AG04450 (cell line): ENCODE data around the gene TCF15. TPM values are rescaled to one million over a fixed set of nuclear protein-coding genes. Genes with fewer than 3 reads are reported as not detected.

ENCODE experiments used
- CTCF ChIA-PET: fragments of 300-600, 350-600 bp; formaldehyde crosslinking; extraction: SDS; loops from one replicate; lab custom pipeline; 2022; ENCODE audit warnings: antibody characterized with exemption, inconsistent platforms; lab: Charles Lee
- POLR2A ChIA-PET: fragments of 350-600 bp; formaldehyde crosslinking; extraction: SDS; loops from one replicate; lab custom pipeline; 2021; ENCODE audit warnings: antibody characterized with exemption, inconsistent platforms; lab: Yijun Ruan, JAX
- DNase-seq: peaks from one replicate; pipeline ENCODE4 v3.0.0-alpha.2; 2011; ENCODE audit warnings: low read depth, low spot score
- H3K27ac ChIP-seq: one replicate; pipeline ENCODE4 v1.5.1; 2012; ENCODE audit warnings: low read depth, low read length, control low read depth
- H3K27me3 ChIP-seq: one replicate; pipeline ENCODE4 v1.6.0; 2012; ENCODE audit warnings: low read length; ENCODE audit not compliant: control insufficient read depth, insufficient read depth
- H3K4me3 ChIP-seq: 2 replicates; pipeline ENCODE4 v1.5.1; 2011; ENCODE audit warnings: mild to moderate bottlenecking, low read depth, low read length, control low read depth
- H3K9me3 ChIP-seq: 2 replicates; pipeline ENCODE4 v1.5.1; 2012; ENCODE audit warnings: low read length; ENCODE audit not compliant: control insufficient read depth, insufficient read depth
- CTCF ChIP-seq: IDR thresholded peaks from 2 replicates; pipeline ENCODE4 v1.5.1; 2011; ENCODE audit warnings: low read depth, low read length, control low read depth, inconsistent platforms
- polyA plus RNA-seq: library from polyadenylated mRNA; depleted of rRNA; stranded (reverse); fragments of >200 nt; gene quantifications from 2 replicates; pipeline ENCODE4 v1.2.3, GENCODE V29; 2011

Gene TCF15
- polyA plus RNA-seq, 1 experiment: not detected

- no peaks in the 10 kb centered on the region for H3K9me3 ChIP-seq
- no peak for DNase-seq
- ChIA-PET CTCF (interaction anchor here (1.0 to 4.8 kb wide), 2 partner anchors 14 to 70 kb away, joined by 3 to 20 read pairs; no protein-coding TSS in a partner anchor), POLR2A (no interaction called here)
- peaks cover 24% of the 10 kb centered on the region for H3K27me3 ChIP-seq
- H3K27ac ChIP-seq: no peak overlapping the region
- no peak for TF ChIP-seq CTCF
- H3K4me3 ChIP-seq: no peak overlapping the region
Measured at GRCh38 chr20:575230-575629, 34.9 kb downstream of the TCF15 start.

- CTCF ChIA-PET: interaction anchor here (4.8 kb wide), 1 partner anchor 13 kb away, joined by 20 read pairs; no protein-coding TSS in a partner anchor
- TF ChIP-seq CTCF: no peak
- DNase-seq: no peak
- no peak overlapping the region for H3K4me3 ChIP-seq
- POLR2A ChIA-PET: no interaction called here
- H3K9me3 ChIP-seq: no peaks in the 10 kb centered on the region
- no peak overlapping the region for H3K27ac ChIP-seq
- H3K27me3 ChIP-seq: peaks cover 28% of the 10 kb centered on the region
Measured at GRCh38 chr20:574297-574942, 35.7 kb downstream of the TCF15 start.

GRCh38 chr20:573414-574296 lies 36.5 kb downstream of the TCF15 start:
- no peak for DNase-seq
- POLR2A ChIA-PET: no interaction called here
- Histone ChIP-seq H3K27me3 (peaks cover 32% of the 10 kb centered on the region), H3K9me3 (no peaks in the 10 kb centered on the region), H3K27ac (no peak overlapping the region), H3K4me3 (no peak overlapping the region)
- TF ChIP-seq CTCF: no peak
- CTCF ChIA-PET: interaction anchor here (1.3 to 4.8 kb wide), 2 partner anchors 12 to 166 kb away, joined by 5 to 20 read pairs; no protein-coding TSS in a partner anchor

GRCh38 chr20:572727-573126 lies 37.4 kb downstream of the TCF15 start:
- DNase-seq: no peak
- ChIA-PET POLR2A (no interaction called here), CTCF (interaction anchor here (0.6 to 4.8 kb wide), 3 partner anchors 11 to 246 kb away, joined by 3 to 20 read pairs (median 5); no protein-coding TSS in a partner anchor)
- no peak for TF ChIP-seq CTCF
- H3K4me3 ChIP-seq: no peak overlapping the region
- no peaks in the 10 kb centered on the region for H3K9me3 ChIP-seq
- no peak overlapping the region for H3K27ac ChIP-seq
- H3K27me3 ChIP-seq: peaks cover 33% of the 10 kb centered on the region
